ENCODE measurements around the gene MYRF.

MYRF gene

DNA sequence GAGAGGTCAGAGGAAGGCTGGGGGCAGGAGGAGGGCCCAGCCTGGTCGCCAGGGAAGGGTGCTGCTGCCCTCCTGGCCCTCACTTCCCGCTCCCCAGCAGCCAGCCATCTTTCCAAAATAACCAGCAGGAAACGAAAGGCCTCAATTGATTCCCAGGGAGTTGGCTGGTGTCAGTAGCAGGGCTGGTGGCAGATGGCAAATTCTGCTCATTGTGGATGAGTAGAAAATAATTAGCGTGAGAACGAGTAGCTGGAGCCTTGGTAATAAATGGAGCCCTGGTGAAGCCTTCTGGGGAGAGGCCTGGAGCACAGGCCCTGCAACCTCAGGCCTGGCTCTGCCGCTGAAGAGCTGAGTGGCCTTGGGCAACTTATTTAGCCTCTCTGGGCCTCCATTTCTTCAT lies 40.9 kb upstream of the MYRF start:
- no peak overlapping the region; the same call in 1 of the 2 replicates for H3K9ac ChIP-seq
- H3K27me3 ChIP-seq, result no peaks in the 10 kb centered on the region
- H3K4me2 ChIP-seq, result peak overlapping the region; percentile 84
- peaks cover 90% of the 10 kb centered on the region for H3K4me1 ChIP-seq
- peak overlapping the region; percentile 50; the same call in 1 of the 2 replicates for H3K27ac ChIP-seq
- H3K4me3 ChIP-seq, result no peak overlapping the region
- H3K9me3 ChIP-seq, result no peaks in the 10 kb centered on the region
- H3K36me3 ChIP-seq, result no peaks in the 10 kb centered on the region
- no peak for TF ChIP-seq Cebpa-rat (IDR thresholded peaks at IDR 0.05)
- H4K20me1 ChIP-seq, result no peaks in the 10 kb centered on the region

DNA sequence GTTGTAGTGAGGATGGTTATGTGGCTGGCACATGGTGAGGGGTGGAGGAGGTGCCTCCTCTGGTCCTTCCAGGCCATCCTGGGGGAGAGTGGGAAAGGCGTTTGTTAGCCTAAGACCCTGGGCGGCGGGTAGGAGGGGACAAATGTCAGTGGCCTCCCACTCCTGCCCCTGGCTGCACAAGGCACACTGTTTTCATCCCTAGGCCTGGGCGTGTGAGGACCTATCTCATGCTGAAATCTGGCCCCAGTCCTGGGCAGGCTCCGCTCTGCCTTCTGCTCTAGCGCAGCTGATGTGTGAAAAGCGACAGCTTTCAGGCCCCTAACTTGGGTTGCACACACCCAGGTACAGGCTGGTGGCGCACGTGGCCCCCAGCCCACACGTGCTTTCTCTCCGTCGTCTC lies 40.1 kb upstream of the MYRF start:
- H4K20me1 ChIP-seq, result no peaks in the 10 kb centered on the region
- no peak for TF ChIP-seq Cebpa-rat (IDR thresholded peaks at IDR 0.05)
- no peak overlapping the region for H3K27ac ChIP-seq
- no peaks in the 10 kb centered on the region for H3K9me3 ChIP-seq
- no peak overlapping the region for H3K4me3 ChIP-seq
- H3K9ac ChIP-seq, result no peak overlapping the region
- peaks cover 90% of the 10 kb centered on the region for H3K4me1 ChIP-seq
- H3K4me2 ChIP-seq, result no peak overlapping the region
- H3K27me3 ChIP-seq, result no peaks in the 10 kb centered on the region
- no peaks in the 10 kb centered on the region for H3K36me3 ChIP-seq

DNA sequence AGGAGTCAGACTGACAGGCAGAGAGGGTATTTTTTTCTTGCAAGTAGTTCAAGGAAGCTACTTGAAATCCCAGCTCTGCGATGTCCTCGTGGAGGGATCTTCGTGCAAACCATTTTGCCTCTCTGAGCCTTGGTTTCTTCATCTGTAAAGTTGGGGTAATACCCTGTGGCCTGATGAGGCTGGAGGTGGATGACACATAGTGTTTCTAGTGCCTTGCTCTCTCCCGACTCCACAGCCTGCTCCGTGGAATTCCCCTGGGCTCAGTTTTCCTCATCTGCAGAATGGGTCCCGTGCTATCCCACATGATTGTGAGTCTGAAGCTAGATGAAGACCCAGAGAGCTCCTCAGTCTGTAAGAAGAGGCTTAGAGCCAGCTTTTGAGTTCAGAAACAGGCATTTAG lies 39.6 kb upstream of the MYRF start:
- Histone ChIP-seq H3K27me3 (no peaks in the 10 kb centered on the region), H3K4me2 (0 out of 2 replicates have a peak overlapping the region, but pooled peaks have one; percentile 37), H3K9me3 (no peaks in the 10 kb centered on the region), H3K9ac (no peak overlapping the region), H4K20me1 (no peaks in the 10 kb centered on the region), H3K27ac (no peak overlapping the region), H3K4me1 (peaks cover 92% of the 10 kb centered on the region), H3K4me3 (no peak overlapping the region), H3K36me3 (no peaks in the 10 kb centered on the region)
- no peak for TF ChIP-seq Cebpa-rat (IDR thresholded peaks at IDR 0.05)

DNA sequence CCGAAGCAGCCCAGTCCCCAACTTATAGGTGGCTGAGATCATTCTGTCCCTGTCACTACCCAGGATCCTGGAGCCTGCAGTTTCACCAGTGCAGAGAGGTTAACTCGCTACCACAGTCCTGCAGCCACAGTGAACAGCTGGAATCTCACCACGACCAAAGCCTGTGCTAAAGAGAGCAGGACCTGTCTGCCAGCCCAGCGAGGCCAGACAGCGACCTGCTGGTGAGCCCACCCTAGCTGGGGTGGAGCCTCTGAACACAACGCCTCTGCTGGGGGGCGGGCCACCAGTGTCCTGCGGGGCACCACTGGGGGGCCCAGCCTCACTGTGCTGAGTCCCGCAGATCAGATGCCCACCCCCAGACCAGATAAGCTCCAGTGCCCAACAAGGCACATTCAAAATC lies 39.0 kb upstream of the MYRF start:
- no peak for TF ChIP-seq Cebpa-rat (IDR thresholded peaks at IDR 0.05)
- H3K4me2 ChIP-seq, result peak overlapping the region; percentile 37
- H3K4me3 ChIP-seq, result no peak overlapping the region
- peaks cover 98% of the 10 kb centered on the region for H3K4me1 ChIP-seq
- H3K27me3 ChIP-seq, result no peaks in the 10 kb centered on the region
- no peaks in the 10 kb centered on the region for H3K36me3 ChIP-seq
- H3K9me3 ChIP-seq, result no peaks in the 10 kb centered on the region
- peak overlapping the region; percentile 14; the same call in 1 of the 2 replicates for H3K27ac ChIP-seq
- H3K9ac ChIP-seq, result no peak overlapping the region
- no peaks in the 10 kb centered on the region for H4K20me1 ChIP-seq

DNA sequence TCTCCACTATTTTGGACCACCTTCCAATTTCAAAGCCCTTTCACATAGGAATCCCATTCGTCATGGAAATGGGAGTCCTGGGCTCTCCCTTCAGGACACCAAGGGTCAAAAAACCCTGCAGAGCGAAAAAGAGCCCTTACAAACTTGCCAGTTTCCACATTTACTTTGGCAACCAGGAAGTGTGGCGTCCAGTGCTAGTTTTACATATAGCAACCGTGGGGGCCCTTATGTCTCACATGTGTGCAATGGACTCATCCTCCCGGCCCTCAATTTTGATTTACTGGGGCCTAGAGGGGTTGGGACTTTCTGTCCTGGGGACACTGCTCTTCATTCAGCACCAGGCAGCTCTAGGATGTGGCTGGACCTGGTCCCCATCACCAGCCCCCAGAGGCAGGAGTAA lies 38.5 kb upstream of the MYRF start:
- no peaks in the 10 kb centered on the region for H3K9me3 ChIP-seq
- no peak for TF ChIP-seq Cebpa-rat (IDR thresholded peaks at IDR 0.05)
- no peak overlapping the region for H3K9ac ChIP-seq
- H3K4me2 ChIP-seq, result peak overlapping the region; percentile 37
- no peak overlapping the region for H3K4me3 ChIP-seq
- no peaks in the 10 kb centered on the region for H4K20me1 ChIP-seq
- peak overlapping the region; percentile 14; the same call in 1 of the 2 replicates for H3K27ac ChIP-seq
- H3K4me1 ChIP-seq, result peaks cover 99% of the 10 kb centered on the region
- no peaks in the 10 kb centered on the region for H3K27me3 ChIP-seq
- H3K36me3 ChIP-seq, result no peaks in the 10 kb centered on the region

DNA sequence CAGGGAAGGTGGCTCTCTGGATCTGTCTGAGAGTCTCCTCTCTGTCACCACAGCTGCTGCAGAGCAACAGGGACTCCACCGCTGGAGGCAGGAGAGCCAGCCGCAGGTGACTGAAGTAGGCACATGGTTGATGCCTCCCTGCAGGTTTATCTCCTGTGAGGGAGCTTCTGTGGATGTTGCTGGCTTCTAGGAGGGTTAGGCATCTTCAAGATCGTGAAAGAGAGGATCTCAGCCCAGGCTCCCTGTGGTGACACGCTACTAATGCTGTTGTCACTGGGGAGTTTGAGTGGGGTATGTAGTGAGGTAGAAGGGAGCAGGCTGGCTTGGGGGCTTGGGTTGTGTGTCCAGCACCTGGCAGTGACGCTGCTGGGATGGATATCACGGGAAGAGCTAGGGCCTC lies 38.1 kb upstream of the MYRF start:
- Histone ChIP-seq H3K9me3 (no peaks in the 10 kb centered on the region), H3K9ac (no peak overlapping the region), H3K36me3 (no peaks in the 10 kb centered on the region), H3K4me3 (no peak overlapping the region), H3K27me3 (no peaks in the 10 kb centered on the region), H4K20me1 (no peaks in the 10 kb centered on the region), H3K4me1 (peaks cover 99% of the 10 kb centered on the region), H3K4me2 (peak overlapping the region; percentile 37), H3K27ac (peak overlapping the region; percentile 14; the same call in 1 of the 2 replicates)
- TF ChIP-seq Cebpa-rat (IDR thresholded peaks at IDR 0.05), result no peak

DNA sequence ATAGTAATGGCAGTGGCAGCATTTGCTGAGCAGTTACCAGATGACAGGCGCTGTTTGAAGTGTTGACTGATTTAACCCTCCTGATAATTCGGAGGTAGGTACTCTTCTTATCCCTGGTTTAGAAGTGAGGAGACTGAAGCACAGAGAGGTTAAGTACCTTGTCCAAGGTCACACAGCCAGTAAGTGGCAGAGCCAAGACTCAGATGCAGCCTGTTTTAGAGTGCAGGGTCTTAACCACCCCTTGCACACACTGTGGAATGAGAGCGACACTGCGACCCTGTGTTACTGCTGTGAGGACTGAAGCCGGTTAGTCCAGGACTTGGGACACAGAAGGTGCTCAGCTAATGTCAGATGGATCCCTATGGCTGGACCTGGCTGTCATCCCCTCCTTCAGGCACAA lies 37.5 kb upstream of the MYRF start:
- Histone ChIP-seq H3K36me3 (no peaks in the 10 kb centered on the region), H3K27ac (no peak overlapping the region), H4K20me1 (no peaks in the 10 kb centered on the region), H3K4me3 (no peak overlapping the region), H3K9me3 (no peaks in the 10 kb centered on the region), H3K9ac (no peak overlapping the region), H3K27me3 (no peaks in the 10 kb centered on the region), H3K4me1 (peaks cover 99% of the 10 kb centered on the region), H3K4me2 (no peak overlapping the region)
- TF ChIP-seq Cebpa-rat (IDR thresholded peaks at IDR 0.05), result no peak

DNA sequence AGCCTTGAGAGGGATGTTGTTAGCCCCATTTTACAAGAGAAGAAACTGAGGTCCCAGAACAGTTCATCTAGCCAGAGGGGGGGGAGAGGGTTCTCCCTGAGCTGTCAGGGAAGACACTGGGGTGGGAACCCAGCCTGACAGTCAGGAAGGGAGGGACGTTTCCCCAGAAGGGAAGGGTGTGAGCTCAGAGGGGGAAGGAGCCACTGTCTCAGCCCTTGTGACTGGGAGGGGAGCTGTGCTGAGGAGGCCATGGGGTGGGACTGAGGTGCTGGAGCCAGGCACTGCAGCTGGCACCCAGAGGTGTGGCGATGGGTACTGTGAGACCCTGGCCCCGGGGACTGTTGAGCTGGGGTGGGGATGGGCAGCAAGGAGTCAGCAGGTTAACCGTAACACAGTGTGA lies 36.6 kb upstream of the MYRF start:
- TF ChIP-seq Cebpa-rat (IDR thresholded peaks at IDR 0.05), result no peak
- Histone ChIP-seq H3K4me1 (peaks cover 90% of the 10 kb centered on the region), H3K4me2 (peak overlapping the region; percentile 97), H3K36me3 (no peaks in the 10 kb centered on the region), H4K20me1 (no peaks in the 10 kb centered on the region), H3K9me3 (no peaks in the 10 kb centered on the region), H3K27me3 (no peaks in the 10 kb centered on the region), H3K4me3 (no peak overlapping the region), H3K9ac (0 out of 2 replicates have a peak overlapping the region, but pooled peaks have one; percentile 65), H3K27ac (no peak overlapping the region)

DNA sequence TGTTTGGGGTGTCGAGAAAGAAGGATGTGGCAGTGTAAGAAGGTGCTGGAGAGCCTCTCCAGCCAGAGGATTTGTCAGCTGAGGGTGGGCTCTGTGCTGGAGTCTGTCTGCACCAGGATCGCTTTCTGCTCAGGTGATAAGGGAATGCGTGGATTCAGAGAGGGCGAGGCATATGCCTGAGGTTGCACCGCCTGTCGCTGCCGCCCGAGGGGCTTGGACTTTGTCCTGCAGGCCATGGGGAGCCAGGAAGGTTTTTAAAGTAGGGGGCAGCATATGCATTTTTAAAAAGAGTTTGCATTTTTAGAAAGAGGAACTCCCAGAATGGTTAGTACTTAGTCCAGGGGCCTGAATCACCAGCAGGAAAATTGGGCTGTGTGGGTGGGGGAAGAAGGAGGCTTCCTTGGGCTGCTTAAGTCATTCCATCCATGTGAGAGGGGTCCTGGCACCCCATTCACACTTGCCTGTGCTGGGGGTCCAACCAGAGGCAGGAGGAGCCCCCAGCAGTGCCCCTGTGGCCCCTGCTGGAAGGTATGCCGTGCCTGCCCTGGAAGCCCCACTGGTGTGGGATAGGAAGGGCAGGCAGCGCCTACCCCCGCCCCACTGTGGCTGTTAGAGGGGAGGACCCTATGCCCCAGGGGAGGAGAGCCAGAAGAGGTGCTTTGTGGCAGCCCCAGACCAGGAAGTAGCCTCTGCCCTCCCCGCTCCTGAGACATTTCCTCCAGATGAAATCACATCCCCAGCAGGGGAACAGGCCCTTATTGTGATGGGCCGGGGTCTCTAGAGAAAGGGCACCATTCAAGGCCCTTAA lies 35.8 kb upstream of the MYRF start:
- Histone ChIP-seq H3K9ac (peak overlapping the region; percentile 65), H3K9me3 (no peaks in the 10 kb centered on the region), H3K36me3 (no peaks in the 10 kb centered on the region), H3K4me1 (peaks cover 89% of the 10 kb centered on the region), H3K27ac (peak overlapping the region; percentile 77), H4K20me1 (no peaks in the 10 kb centered on the region), H3K4me3 (0 out of 2 replicates have a peak overlapping the region, but pooled peaks have one; percentile 33), H3K27me3 (no peaks in the 10 kb centered on the region), H3K4me2 (peak overlapping the region; percentile 97)
- TF ChIP-seq Cebpa-rat (IDR thresholded peaks at IDR 0.05), result no peak

DNA sequence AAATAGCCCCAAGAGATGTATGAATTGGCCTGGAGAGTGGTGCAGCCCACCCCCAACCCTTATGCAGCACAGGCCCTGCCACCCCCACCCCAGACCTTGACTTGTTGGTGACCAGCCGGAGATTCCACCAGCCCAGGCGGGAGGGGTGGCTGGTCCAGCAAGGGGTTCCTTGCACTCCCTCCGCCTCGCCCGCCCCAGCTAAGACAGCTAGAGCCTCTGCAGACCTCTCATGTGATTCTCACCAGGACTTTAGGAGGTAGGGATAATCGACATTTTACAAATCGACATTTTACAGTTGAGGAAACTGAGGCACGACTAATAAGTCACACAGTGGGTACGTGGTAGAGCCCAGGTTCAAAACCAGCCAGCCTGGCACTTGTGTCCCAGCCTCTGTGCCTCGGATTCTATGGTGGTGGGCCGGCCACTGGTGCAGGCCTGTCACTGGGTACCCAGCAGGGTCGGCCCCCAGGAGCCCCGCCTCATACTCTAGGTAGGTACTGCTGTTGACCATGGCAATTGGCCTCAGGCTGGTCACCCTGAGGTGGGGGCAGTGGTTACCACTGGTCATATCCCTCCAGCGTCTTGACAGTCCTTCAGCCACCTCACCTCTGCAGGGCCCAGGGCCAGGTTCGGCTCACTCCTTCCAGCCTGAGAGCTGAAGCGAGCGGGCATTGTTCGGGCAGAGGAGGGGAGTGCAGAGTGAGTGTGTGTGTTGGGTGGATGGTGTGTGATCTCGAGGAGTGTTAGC lies 35.0 kb upstream of the MYRF start:
- Histone ChIP-seq H3K27ac (peak overlapping the region; percentile 78), H3K4me2 (peak overlapping the region; percentile 97), H3K9me3 (no peaks in the 10 kb centered on the region), H3K36me3 (no peaks in the 10 kb centered on the region), H3K9ac (peak overlapping the region; percentile 65), H3K4me1 (peaks cover 84% of the 10 kb centered on the region), H3K4me3 (no peak overlapping the region), H3K27me3 (no peaks in the 10 kb centered on the region), H4K20me1 (no peaks in the 10 kb centered on the region)
- no peak for TF ChIP-seq Cebpa-rat (IDR thresholded peaks at IDR 0.05)
